ENCODE results near the gene ERMARD. TPM values are rescaled to one million over a fixed set of nuclear protein-coding genes. Genes with fewer than 3 reads are reported as not detected.

Gene ERMARD
- total RNA-seq, 1 donor from 2014 or later = 41.5 TPM

GRCh38 chr6:169807699-169808607 lies 56.5 kb downstream of the ERMARD start:
- peak; percentile 58 to 84 for DNase-seq (ENCODE audit: extremely low spot score in 2 of 2)
- Histone ChIP-seq H3K9me3 (no peaks in the 10 kb centered on the region), H3K36me3 (no peaks in the 10 kb centered on the region), H3K4me1 (no peaks in the 10 kb centered on the region), H3K4me3 (no peak overlapping the region), H3K27ac (no peak overlapping the region), H3K27me3 (no peaks in the 10 kb centered on the region)
- intact Hi-C loops (cut with DNase I) = no loop called here
- no peak for TF ChIP-seq POLR2AphosphoS5 (IDR thresholded peaks at IDR 0.05; ENCODE audit: insufficient read depth in 1 of 2, low read depth in 1 of 2)
- no peak for TF ChIP-seq CTCF (IDR thresholded peaks at IDR 0.05)
- no peak for TF ChIP-seq POLR2A (IDR thresholded peaks at IDR 0.05)

GRCh38 chr6:169808608-169808967 lies 57.2 kb downstream of the ERMARD start:
- Histone ChIP-seq H3K27ac (no peak overlapping the region), H3K9me3 (no peaks in the 10 kb centered on the region), H3K4me3 (no peak overlapping the region), H3K36me3 (no peaks in the 10 kb centered on the region), H3K27me3 (no peaks in the 10 kb centered on the region), H3K4me1 (no peaks in the 10 kb centered on the region)
- peak in 1 of 2 donors; percentile 87 for DNase-seq (ENCODE audit: extremely low spot score in 2 of 2)
- TF ChIP-seq CTCF (IDR thresholded peaks at IDR 0.05) = no peak
- TF ChIP-seq POLR2AphosphoS5 (IDR thresholded peaks at IDR 0.05; ENCODE audit: insufficient read depth in 1 of 2, low read depth in 1 of 2) = no peak
- TF ChIP-seq POLR2A (IDR thresholded peaks at IDR 0.05) = no peak
- intact Hi-C loops (cut with DNase I) = no loop called here

- intact Hi-C loops (cut with DNase I) = no loop called here
- H3K9me3 ChIP-seq = no peaks in the 10 kb centered on the region
- peak; percentile 42 to 58 for DNase-seq (ENCODE audit: extremely low spot score in 2 of 2)
- H3K27ac ChIP-seq = no peak overlapping the region
- H3K36me3 ChIP-seq = no peaks in the 10 kb centered on the region
- no peak for TF ChIP-seq CTCF (IDR thresholded peaks at IDR 0.05)
- TF ChIP-seq POLR2AphosphoS5 (IDR thresholded peaks at IDR 0.05; ENCODE audit: insufficient read depth in 1 of 2, low read depth in 1 of 2) = no peak
- no peak for TF ChIP-seq POLR2A (IDR thresholded peaks at IDR 0.05)
- H3K27me3 ChIP-seq = no peaks in the 10 kb centered on the region
- H3K4me3 ChIP-seq = no peak overlapping the region
- H3K4me1 ChIP-seq = no peaks in the 10 kb centered on the region
Observed at GRCh38 chr6:169809386-169809785, 58.0 kb downstream of the ERMARD start.

- Histone ChIP-seq H3K27ac (no peak overlapping the region), H3K9me3 (no peaks in the 10 kb centered on the region), H3K4me3 (no peak overlapping the region), H3K4me1 (no peaks in the 10 kb centered on the region), H3K36me3 (no peaks in the 10 kb centered on the region), H3K27me3 (no peaks in the 10 kb centered on the region)
- intact Hi-C loops (cut with DNase I) = no loop called here
- TF ChIP-seq POLR2AphosphoS5 (IDR thresholded peaks at IDR 0.05; ENCODE audit: insufficient read depth in 1 of 2, low read depth in 1 of 2) (no peak), POLR2A (IDR thresholded peaks at IDR 0.05) (no peak), CTCF (IDR thresholded peaks at IDR 0.05) (no peak)
- no peak for DNase-seq (ENCODE audit: extremely low spot score in 2 of 2)
Observed at GRCh38 chr6:169810066-169810989, 58.9 kb downstream of the ERMARD start.
